HG03108 (cell line): ENCODE results near the gene MYCBP2.
"Not testable (repeated sequence)": the region's sequence is repeated elsewhere in the genome, so short reads cannot be mapped to it uniquely, and the experiment has no call there.

Experiments used
- ATAC-seq: cut with Tn5 transposase; IDR thresholded peaks from one replicate; pipeline ENCODE4 v1.9.1; 2021; ENCODE audit warnings: moderate library complexity; ENCODE audit not compliant: unreplicated experiment

Gene MYCBP2

GRCh38 chr13:77338961-77339401, 12.1 kb upstream of the MYCBP2 start:
- ATAC-seq: peak; percentile 57

- peak; percentile 37 for ATAC-seq
Observed at GRCh38 chr13:77338329-77338728, 11.4 kb upstream of the MYCBP2 start.

- no peak for ATAC-seq
Observed at GRCh38 chr13:77337159-77337558, 10.3 kb upstream of the MYCBP2 start.

GRCh38 chr13:77335543-77335942, 8.6 kb upstream of the MYCBP2 start:
- ATAC-seq: no peak

GRCh38 chr13:77333594-77333993, 6.7 kb upstream of the MYCBP2 start:
- no peak for ATAC-seq

GRCh38 chr13:77331421-77331820, 4.5 kb upstream of the MYCBP2 start:
- ATAC-seq: no peak

GRCh38 chr13:77329911-77330584, 3.2 kb upstream of the MYCBP2 start:
- no peak for ATAC-seq

GRCh38 chr13:77329133-77329910, 2.4 kb upstream of the MYCBP2 start:
- ATAC-seq: peak; percentile 65

GRCh38 chr13:77328819-77329132, 1.9 kb upstream of the MYCBP2 start:
- peak; percentile 1 for ATAC-seq

GRCh38 chr13:77325371-77325980, 1.4 kb downstream of the MYCBP2 start:
- no peak for ATAC-seq

- no peak for ATAC-seq
Observed at GRCh38 chr13:77323858-77324257, 3.0 kb downstream of the MYCBP2 start.

- no peak for ATAC-seq
Observed at GRCh38 chr13:77319536-77319935, 7.4 kb downstream of the MYCBP2 start.

GRCh38 chr13:77318741-77319140, 8.2 kb downstream of the MYCBP2 start:
- no peak for ATAC-seq

- ATAC-seq: no peak
Observed at GRCh38 chr13:77316430-77316829, 10.5 kb downstream of the MYCBP2 start.

- not testable (repeated sequence) for ATAC-seq
Observed at GRCh38 chr13:77315509-77315908, 11.4 kb downstream of the MYCBP2 start.

- peak; percentile 37 for ATAC-seq
Observed at GRCh38 chr13:77313923-77314322, 13.0 kb downstream of the MYCBP2 start.

GRCh38 chr13:77312311-77312710, 14.6 kb downstream of the MYCBP2 start:
- no peak for ATAC-seq

- ATAC-seq: no peak
Observed at GRCh38 chr13:77310579-77311279, 16.2 kb downstream of the MYCBP2 start.

GRCh38 chr13:77310161-77310560, 16.7 kb downstream of the MYCBP2 start:
- ATAC-seq: no peak

- ATAC-seq: no peak
Observed at GRCh38 chr13:77309254-77309653, 17.6 kb downstream of the MYCBP2 start.

GRCh38 chr13:77306458-77306857, 20.4 kb downstream of the MYCBP2 start:
- no peak for ATAC-seq
